Tongue (tissue), 2 donors: Measurements from ENCODE around the gene BACH2. TPM values are rescaled to one million over a fixed set of nuclear protein-coding genes. Genes with fewer than 3 reads are reported as not detected.
"Not testable (repeated sequence)": the region's sequence is repeated elsewhere in the genome, so short reads cannot be mapped to it uniquely, and the experiment has no call there.

ENCODE experiments used
- DNase-seq: peaks from one replicate; pipeline ENCODE4 v3.0.0-alpha.2; 2015
- total RNA-seq: library from RNA; depleted of rRNA; stranded (reverse); fragments of >200 nt; gene quantifications from one replicate; pipeline ENCODE4 v1.2.3, GENCODE V29; 2014

BACH2 gene
- total RNA-seq, 1 donor from 2014 or later = 8.3 TPM

GRCh38 chr6:90209527-90209926 lies 87.1 kb downstream of the BACH2 start:
- no peak for DNase-seq

- not testable (repeated sequence) for DNase-seq
Observed at GRCh38 chr6:90208690-90209089, 88.0 kb downstream of the BACH2 start.

DNA sequence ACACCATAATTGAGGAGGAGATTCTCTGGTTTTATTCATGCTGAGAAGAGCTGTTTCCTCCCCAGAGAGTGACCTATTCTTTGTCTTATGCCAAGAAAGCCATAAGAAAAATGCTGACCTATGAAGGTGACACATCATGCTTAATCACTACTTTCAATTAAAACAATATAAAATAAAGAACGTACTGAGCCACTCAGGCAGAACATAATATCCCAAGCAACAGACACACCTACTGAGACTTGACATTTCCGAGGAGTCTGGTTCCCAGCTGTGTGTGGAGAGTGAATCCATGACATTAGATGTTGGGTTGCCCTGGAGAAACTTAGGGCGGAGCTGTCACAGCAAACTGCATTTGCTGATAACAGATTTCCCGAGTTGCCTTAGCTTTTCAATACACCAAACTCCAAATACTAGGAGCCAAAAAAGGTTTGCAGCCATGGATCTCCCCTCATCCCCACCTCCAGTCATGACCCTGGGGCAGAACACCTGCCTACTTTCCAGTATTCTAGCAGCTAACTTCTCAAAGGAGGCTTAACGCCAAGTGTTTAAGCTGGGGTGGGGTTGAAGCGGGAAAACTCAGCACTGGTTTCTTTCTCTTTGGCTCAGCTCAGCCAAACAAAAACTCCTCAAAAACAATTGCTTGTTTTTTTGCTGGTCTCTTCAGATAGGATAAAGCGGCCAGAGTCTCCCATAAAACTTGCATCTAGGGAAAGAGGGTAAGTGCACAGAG lies 92.2 kb downstream of the BACH2 start:
- DNase-seq = peak; percentile 49

- DNase-seq = no peak
Observed at GRCh38 chr6:90203672-90204071, 93.0 kb downstream of the BACH2 start.

- no peak for DNase-seq
Observed at GRCh38 chr6:90202156-90202555, 94.5 kb downstream of the BACH2 start.

DNA sequence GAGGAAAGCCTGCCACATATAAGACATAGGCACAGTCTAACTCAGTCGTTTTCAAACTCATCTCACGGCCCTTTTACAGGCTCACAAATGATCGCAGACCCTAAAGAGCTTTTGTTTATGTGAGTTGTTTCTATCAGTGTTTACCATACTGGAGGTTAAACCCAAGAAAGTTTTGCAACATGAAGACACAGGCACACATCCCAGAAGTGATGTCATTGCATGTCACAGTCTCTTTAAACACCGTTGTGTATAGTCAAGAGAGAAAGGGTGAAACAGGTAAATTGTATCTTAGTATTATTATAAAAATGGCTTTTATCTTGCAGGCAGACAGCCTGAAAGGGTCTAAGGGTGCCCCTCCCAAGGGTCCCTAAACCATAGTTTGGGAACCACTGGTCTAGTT lies 96.7 kb downstream of the BACH2 start:
- no peak for DNase-seq

DNA sequence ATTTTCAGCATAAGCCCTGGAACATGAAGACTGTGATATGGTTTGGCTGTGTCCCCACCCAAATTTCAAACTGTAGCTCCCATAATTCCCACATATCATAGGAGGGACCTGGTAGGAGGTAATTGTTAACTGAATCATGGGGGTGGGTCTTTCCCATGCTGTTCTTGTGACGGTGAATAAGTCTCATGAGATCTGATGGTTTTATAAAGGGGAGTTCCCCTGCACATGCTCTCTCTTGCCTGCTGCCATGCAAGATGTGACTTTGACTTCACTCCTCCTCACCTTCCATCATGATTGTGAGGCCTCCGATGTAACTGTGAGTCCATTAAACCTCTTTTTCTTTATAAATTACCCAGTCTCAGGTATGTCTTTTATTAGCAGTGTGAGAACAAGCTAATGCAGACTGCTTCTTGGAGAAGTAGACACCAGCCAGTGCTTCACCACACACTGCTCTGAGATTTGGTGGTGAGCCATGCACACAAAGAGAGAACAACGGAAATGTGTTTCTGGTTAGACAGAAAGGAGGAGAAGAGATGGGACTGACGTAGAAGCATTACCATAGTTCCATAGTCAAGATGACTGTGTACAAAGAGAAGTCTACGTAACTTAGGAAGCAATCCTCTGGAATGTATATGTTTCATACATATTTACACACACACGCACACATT lies 97.8 kb downstream of the BACH2 start:
- no peak for DNase-seq

DNA sequence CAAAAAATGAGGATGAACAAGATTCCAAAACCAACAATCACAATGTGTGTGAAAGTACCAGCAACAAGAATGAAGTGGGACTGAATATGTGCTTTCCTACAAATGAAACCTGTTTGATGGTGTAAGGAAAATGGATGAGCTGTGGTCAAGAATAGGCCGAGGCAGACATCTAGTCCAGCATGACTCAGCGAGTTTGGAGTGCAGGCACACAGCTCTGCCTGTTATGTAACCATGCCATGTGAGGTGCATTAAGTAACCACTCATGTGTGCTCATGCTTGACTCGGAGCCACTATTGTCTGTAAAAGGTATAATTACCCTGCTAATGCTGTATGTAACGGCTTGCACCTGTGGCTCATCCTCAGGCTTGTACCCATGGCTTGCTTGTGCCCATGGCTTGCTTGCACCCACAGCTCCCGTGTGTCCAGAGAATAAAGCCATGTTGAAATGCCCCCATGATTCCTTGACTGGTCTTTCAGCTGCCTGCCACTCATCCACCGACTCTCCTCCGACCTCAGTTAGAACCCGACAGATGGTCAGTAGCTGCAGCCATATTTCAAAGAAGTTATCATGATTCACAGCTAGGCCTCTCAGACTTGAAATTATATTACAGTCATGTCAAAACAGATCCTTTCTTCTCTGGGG lies 98.7 kb downstream of the BACH2 start:
- no peak for DNase-seq

DNA sequence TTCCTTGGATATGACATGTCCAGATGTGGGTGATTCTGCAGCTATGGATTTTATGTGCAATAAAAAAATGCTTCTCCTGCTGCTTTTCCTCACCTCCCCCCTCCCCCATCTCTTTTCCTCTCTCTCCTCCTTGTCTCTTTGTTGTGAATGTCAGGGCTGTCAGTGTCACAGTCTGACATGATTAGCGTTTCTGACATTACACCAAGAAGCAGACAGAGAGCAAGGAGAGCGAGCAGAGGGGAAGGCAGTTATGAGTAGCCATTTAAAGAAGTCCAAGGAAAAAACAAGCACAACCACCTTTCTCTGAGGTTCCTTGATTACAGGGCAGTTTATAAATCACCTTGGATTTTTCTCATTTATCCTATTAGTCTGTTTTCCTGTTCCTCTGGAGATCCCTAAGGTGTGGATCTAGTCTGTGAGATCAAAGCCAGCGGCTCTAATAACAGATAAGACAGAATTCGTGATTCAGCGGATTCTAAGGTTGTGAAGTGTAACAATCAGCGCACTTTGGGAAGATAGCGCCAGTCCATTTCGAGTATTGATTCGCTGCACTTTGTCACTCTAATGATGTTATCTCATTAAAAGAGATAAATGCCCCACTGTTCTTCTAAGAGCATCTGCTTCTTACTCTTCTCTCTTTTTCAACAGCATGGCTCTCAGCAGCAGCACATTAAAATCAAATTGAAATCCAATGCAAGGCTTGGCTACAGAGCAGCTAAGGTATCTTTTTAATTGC lies 101.4 kb downstream of the BACH2 start:
- DNase-seq = no peak

- peak; percentile 49 for DNase-seq
Observed at GRCh38 chr6:90194371-90194841, 102.2 kb downstream of the BACH2 start.

- no peak for DNase-seq
Observed at GRCh38 chr6:90193359-90193758, 103.3 kb downstream of the BACH2 start.

DNA sequence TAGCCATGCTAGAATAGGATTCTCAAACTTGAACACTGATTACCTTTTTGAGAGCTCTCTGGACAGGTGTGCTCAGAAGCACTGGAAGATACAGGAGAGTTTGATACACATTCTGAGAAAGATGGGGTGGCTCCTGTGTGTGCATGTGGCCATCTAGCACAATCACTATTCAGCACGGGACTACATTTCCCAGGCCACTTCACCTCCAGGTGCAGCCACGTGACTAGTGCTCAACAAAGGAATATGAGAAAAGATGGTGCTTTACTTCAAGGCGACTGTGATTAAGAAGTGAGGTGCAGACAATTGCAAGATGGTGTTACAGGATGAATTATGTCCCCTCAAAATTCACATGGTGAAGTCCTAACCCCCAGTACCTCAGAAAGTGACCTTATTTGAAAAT lies 103.8 kb downstream of the BACH2 start:
- no peak for DNase-seq

- DNase-seq = no peak
Observed at GRCh38 chr6:90190752-90191395, 105.8 kb downstream of the BACH2 start.

DNA sequence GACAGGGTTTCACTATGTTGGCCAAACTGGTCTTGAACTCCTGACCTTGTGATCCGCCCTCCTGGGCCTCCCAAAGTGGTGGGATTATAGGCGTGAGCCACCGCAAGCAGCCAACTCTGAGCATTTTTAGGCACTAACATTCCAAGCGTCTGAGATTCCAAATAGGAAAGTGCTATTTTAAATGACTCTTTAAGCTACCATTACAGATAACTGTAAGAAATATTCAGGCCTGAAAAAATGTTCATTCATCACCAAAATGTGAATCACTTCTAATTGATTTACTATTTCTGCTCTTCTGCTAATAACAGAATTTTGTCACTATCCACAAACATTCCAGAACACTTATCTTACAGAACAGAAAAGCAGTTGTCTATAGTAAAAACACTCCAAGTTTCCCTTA lies 106.5 kb downstream of the BACH2 start:
- no peak for DNase-seq

GRCh38 chr6:90187437-90188121 lies 109.1 kb downstream of the BACH2 start:
- no peak for DNase-seq

DNA sequence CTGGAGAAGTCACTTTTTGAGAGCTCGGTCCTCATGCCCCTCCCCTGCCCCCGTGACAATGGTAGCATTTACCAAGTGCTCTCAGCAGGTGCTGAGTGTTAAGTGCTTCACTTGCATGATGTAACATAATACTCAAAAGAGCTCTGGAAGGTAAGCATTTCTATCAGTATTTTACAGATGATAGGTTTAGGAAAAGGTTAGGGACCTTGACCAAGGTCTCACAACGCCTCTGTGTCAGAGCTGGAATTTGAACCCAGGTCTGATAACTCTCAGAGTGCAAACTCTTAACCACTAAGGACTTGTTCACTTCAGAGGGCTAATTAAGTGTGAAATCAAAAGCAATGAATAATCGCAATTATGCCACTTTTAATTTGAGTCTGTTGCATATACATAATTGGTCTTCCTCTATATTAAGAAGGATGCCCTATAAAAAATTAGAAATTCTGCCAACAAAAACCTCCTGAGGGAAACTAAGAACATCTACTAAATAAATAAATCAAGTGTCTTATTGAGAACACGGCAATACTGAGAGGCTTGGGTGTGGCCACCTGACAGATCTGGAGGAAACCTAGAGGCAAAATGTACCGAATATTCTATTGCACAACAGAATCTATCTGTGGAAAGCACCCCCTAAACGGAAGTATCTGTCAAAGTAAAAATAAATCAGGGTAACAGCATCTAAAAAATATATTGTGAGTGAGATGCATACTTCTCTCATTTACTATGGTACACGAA lies 109.8 kb downstream of the BACH2 start:
- DNase-seq = no peak

- DNase-seq = no peak
Observed at GRCh38 chr6:90186026-90186425, 110.6 kb downstream of the BACH2 start.

GRCh38 chr6:90184334-90185298 lies 112.0 kb downstream of the BACH2 start:
- peak; percentile 65 for DNase-seq

- peak; percentile 41 for DNase-seq
Observed at GRCh38 chr6:90183587-90184333, 112.9 kb downstream of the BACH2 start.
